CD4-positive, alpha-beta T cell treated with Interleukin-2 at 100 ng/mL for 4 hours (primary cell): ENCODE measurements around the gene FAM124B.

ENCODE experiments used
- DNase-seq: peaks from one replicate; pipeline ENCODE4 v3.0.0-alpha.2; 2020; ENCODE audit warnings: low spot score

FAM124B gene

DNA sequence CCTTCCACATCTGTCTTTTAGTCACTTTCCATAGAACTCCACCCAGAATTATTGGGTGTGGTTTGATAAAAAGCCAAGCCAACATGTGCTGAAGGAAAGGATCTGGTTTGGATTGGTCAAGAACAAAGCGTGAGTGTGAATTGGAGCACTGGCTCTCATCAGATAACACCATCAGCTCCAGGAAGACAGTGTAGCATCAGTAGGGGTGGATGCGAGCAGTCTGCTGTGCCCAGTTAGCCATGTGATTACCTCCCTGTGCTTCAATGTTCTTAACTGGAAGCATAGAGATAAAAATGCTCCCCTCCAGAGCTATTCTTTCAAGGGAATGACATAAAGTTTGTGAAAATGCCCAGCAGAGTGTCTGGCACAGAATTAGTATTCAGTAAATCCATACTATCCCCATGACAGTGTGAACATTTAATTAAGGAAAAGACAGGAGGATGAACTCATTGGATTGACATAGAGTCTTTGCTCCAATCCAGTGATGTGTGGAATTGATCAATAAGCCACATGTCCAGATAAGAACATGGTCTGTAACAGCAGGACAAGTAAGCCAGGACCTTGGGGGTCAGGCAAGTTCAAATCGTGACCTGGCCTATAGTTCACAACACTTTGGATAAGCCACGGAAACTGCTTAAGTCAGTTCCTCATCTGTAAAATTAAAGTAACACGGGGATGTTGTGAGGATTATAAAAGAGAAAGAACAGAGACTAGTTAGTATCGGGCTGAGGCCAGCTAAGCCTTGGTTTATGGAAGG lies 68.0 kb downstream of the FAM124B start:
- DNase-seq = no peak

GRCh38 chr2:224331698-224332097 lies 70.2 kb downstream of the FAM124B start:
- no peak for DNase-seq

- DNase-seq = no peak
Measured at GRCh38 chr2:224328798-224329197, 73.1 kb downstream of the FAM124B start.
